ENCODE results near the gene CHEK1. TPM values are rescaled to one million over a fixed set of nuclear protein-coding genes. Genes with fewer than 3 reads are reported as not detected.
A peak's percentile ranks its signal among the peaks of the same experiment; 100 is the strongest.

CHEK1 gene
- total RNA-seq, 1 experiment from 2014 or later, result 71.6 TPM

DNA sequence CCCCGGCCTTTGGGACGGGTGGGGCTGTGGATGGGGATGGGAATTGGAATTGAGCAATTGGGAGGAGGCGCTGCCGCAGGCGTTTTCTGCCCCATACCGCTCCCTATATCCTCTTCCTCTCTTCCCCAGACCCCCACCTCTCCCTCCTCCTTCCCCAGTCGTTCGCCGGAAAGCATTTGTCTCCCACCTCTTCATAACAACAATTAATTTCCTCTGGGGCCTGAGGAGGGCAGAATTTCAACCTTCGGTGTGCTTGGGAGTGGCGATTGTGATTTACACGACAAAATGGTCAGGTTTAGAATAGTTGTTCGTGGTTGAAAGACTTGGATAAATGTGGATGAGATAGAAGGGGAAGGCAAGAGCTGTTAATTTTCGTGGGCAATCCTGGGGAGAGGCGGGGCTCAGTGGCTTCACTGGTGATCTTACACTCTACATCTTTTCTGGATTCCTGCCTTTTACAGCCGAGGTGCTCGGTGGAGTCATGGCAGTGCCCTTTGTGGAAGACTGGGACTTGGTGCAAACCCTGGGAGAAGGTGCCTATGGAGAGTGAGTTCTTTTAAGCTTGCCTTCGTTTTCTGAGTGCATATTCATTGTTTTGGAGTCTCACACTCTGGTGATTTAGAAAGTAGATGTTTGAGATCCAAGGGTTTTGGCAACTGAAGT is 1.5 kb downstream of the CHEK1 start:
- Histone ChIP-seq H3K27ac (ENCODE audit: low read length) (peak overlapping the region; percentile 87), H3K4me3 (ENCODE audit: low read depth in 2 of 2, low read length in 2 of 2) (peak overlapping the region; percentile 67 to 74), H3K4me1 (ENCODE audit: control insufficient read depth, insufficient read depth, low read length) (peaks cover 24% of the 10 kb centered on the region), H3K27me3 (ENCODE audit: control insufficient read depth, insufficient read depth, low read length) (no peaks in the 10 kb centered on the region), H3K9me3 (ENCODE audit: control insufficient read depth, insufficient read depth, low read depth, low read length) (no peaks in the 10 kb centered on the region), H3K36me3 (ENCODE audit: control insufficient read depth, insufficient read depth, low read length) (peaks cover 19% of the 10 kb centered on the region)
- ATAC-seq (peak; percentile 10; the same call in 1 of the 2 replicates), DNase-seq (ENCODE audit: low read depth, low spot score) (peak; percentile 68)
- CTCF ChIA-PET, result no interaction called here
- POLR2A ChIA-PET, result interaction anchor here (0.6 to 1.0 kb wide), 2 partner anchors 34 to 1524 kb away, joined by 3 to 4 read pairs; no protein-coding TSS in a partner anchor
- TF ChIP-seq TCF7L2 (IDR thresholded peaks at IDR 0.05; ENCODE audit: low read depth, low read length) (no peak), POLR2AphosphoS5 (IDR thresholded peaks at IDR 0.05; ENCODE audit: low read depth, low read length) (0 out of 2 replicates have a peak, but pooled peaks have one; percentile 12), CTCF (IDR thresholded peaks at IDR 0.05) (peak; percentile 70), SIN3A (IDR thresholded peaks at IDR 0.05; ENCODE audit: borderline replicate concordance, insufficient read depth, low read depth, low read length) (peak; percentile 76; the same call in 1 of the 2 replicates)
- in situ Hi-C loops (cut with HindIII; ENCODE audit: low pct_unique_long_range_greater_than_20kb, low sequenced_read_pairs), result no loop called here
- intact Hi-C loops (cut with micrococcal nuclease; ENCODE audit: unreplicated experiment), result loop anchor here (5.0 kb wide), 1 partner anchor 246 kb away; no protein-coding TSS in a partner anchor
- BruUV-seq (replicated peaks), result TSS peak; percentile 79

DNA sequence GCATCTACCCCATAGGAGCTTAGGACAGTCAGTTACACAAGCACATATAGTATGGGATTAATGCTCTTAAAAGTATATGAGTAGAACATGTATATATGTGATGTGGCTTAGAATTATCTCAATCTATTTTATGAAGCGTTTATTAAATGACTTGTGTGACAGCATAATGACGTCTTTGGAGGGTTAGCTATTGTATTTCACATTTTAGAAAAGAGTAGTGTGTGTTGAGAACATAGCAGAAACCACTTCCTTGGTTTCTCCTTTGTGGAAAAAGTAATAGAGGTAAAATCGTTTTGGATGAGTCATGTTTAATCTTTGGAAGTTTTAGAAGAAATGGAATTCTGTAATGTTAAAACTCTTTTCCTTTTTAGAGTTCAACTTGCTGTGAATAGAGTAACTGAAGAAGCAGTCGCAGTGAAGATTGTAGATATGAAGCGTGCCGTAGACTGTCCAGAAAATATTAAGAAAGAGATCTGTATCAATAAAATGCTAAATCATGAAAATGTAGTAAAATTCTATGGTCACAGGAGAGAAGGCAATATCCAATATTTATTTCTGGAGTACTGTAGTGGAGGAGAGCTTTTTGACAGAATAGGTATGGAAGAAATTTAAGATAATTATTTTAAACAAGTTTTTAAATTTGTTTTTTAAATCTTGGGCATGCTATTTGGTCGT is 2.4 kb downstream of the CHEK1 start:
- no TSS peak for BruUV-seq (replicated peaks)
- Histone ChIP-seq H3K27me3 (ENCODE audit: control insufficient read depth, insufficient read depth, low read length) (no peaks in the 10 kb centered on the region), H3K9me3 (ENCODE audit: control insufficient read depth, insufficient read depth, low read depth, low read length) (no peaks in the 10 kb centered on the region), H3K36me3 (ENCODE audit: control insufficient read depth, insufficient read depth, low read length) (peaks cover 22% of the 10 kb centered on the region), H3K4me1 (ENCODE audit: control insufficient read depth, insufficient read depth, low read length) (peaks cover 16% of the 10 kb centered on the region), H3K4me3 (ENCODE audit: low read depth in 2 of 2, low read length in 2 of 2) (peak overlapping the region; percentile 67 to 74), H3K27ac (ENCODE audit: low read length) (peak overlapping the region; percentile 87)
- in situ Hi-C loops (cut with HindIII; ENCODE audit: low pct_unique_long_range_greater_than_20kb, low sequenced_read_pairs), result no loop called here
- TF ChIP-seq, protein P1, sequence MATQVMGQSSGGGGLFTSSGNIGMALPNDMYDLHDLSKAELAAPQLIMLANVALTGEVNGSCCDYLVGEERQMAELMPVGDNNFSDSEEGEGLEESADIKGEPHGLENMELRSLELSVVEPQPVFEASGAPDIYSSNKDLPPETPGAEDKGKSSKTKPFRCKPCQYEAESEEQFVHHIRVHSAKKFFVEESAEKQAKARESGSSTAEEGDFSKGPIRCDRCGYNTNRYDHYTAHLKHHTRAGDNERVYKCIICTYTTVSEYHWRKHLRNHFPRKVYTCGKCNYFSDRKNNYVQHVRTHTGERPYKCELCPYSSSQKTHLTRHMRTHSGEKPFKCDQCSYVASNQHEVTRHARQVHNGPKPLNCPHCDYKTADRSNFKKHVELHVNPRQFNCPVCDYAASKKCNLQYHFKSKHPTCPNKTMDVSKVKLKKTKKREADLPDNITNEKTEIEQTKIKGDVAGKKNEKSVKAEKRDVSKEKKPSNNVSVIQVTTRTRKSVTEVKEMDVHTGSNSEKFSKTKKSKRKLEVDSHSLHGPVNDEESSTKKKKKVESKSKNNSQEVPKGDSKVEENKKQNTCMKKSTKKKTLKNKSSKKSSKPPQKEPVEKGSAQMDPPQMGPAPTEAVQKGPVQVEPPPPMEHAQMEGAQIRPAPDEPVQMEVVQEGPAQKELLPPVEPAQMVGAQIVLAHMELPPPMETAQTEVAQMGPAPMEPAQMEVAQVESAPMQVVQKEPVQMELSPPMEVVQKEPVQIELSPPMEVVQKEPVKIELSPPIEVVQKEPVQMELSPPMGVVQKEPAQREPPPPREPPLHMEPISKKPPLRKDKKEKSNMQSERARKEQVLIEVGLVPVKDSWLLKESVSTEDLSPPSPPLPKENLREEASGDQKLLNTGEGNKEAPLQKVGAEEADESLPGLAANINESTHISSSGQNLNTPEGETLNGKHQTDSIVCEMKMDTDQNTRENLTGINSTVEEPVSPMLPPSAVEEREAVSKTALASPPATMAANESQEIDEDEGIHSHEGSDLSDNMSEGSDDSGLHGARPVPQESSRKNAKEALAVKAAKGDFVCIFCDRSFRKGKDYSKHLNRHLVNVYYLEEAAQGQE (IDR thresholded peaks at IDR 0.05; ENCODE audit: insufficient read depth in 1 of 2, low read depth in 2 of 2, low read length in 1 of 2), result no peak
- no peak for TF ChIP-seq CTCF (IDR thresholded peaks at IDR 0.05)
- TF ChIP-seq TCF7L2 (IDR thresholded peaks at IDR 0.05; ENCODE audit: low read depth, low read length), result no peak
- TF ChIP-seq POLR2AphosphoS5 (IDR thresholded peaks at IDR 0.05; ENCODE audit: low read depth, low read length), result no peak
- TF ChIP-seq SIN3A (IDR thresholded peaks at IDR 0.05; ENCODE audit: borderline replicate concordance, insufficient read depth, low read depth, low read length), result no peak
- ATAC-seq (no peak), DNase-seq (ENCODE audit: low read depth, low spot score) (no peak)
- POLR2A ChIA-PET, result no interaction called here
- intact Hi-C loops (cut with micrococcal nuclease; ENCODE audit: unreplicated experiment), result loop anchor here (5.0 kb wide), 1 partner anchor 245 kb away; no protein-coding TSS in a partner anchor
- CTCF ChIA-PET, result no interaction called here

Data from Panc1 (cell line).